WTC11 (cell line): Measurements from ENCODE around the gene GGA2. TPM values are rescaled to one million over a fixed set of nuclear protein-coding genes. Genes with fewer than 3 reads are reported as not detected.

Experiments used
- ATAC-seq: fragments of 200-7000 bp; cut with Tn5 transposase; 2 replicates; pipeline ENCODE4 v1.10.0; 2021; ENCODE audit warnings: mild to moderate bottlenecking, moderate library complexity
- CTCF ChIA-PET: fragments of 300-600 bp; sonication (Branson Sonifier 250); formaldehyde crosslinking; loops from one replicate; lab custom pipeline; 2021; ENCODE audit warnings: antibody characterized with exemption; lab: Charles Lee
- POLR2A ChIA-PET: fragments of 350-600 bp; sonication (Branson Sonifier 250); formaldehyde crosslinking; loops from one replicate; lab custom pipeline; 2021; ENCODE audit warnings: antibody characterized with exemption; lab: Charles Lee
- DNase-seq: peaks from one replicate; pipeline ENCODE4 v3.0.0; 2021; ENCODE audit warnings: low spot score
- H3K27ac Mint-ChIP-seq: 2 replicates; pipeline ENCODE4 v1.8.0; 2021; ENCODE audit warnings: mixed read lengths
- H3K27me3 Mint-ChIP-seq: 2 replicates; pipeline ENCODE4 v1.8.0; 2021; ENCODE audit warnings: low read depth, mild to moderate bottlenecking, moderate library complexity, mixed read lengths
- H3K36me3 Mint-ChIP-seq: 2 replicates; pipeline ENCODE4 v1.8.0; 2021; ENCODE audit warnings: mixed read lengths
- H3K4me1 Mint-ChIP-seq: 2 replicates; pipeline ENCODE4 v1.8.0; 2022; ENCODE audit warnings: mixed read lengths
- H3K4me3 Mint-ChIP-seq: 2 replicates; pipeline ENCODE4 v1.8.0; 2021; ENCODE audit warnings: mild to moderate bottlenecking, moderate library complexity, mixed read lengths
- H3K9me3 Mint-ChIP-seq: 2 replicates; pipeline ENCODE4 v1.8.0; 2021; ENCODE audit warnings: mixed read lengths
- E2F1 ChIP-seq: sonication (generic); formaldehyde crosslinking; IDR thresholded peaks from 2 replicates; pipeline ENCODE4 v1.8.0; 2022; ENCODE audit warnings: mild to moderate bottlenecking, missing genetic modification reagents
- FOXJ3 ChIP-seq: sonication (generic); formaldehyde crosslinking; IDR thresholded peaks from 2 replicates; pipeline ENCODE4 v1.9.0; 2021; ENCODE audit warnings: missing genetic modification reagents, mild to moderate bottlenecking, borderline replicate concordance
- GRHL2 ChIP-seq: fragments of 250-450 bp; sonication (Bioruptor Pico); IDR thresholded peaks from 2 replicates; pipeline ENCODE4 v1.8.0; 2022; ENCODE audit warnings: mild to moderate bottlenecking, moderate library complexity; ENCODE audit not compliant: insufficient replicate concordance, severe bottlenecking
- JUN ChIP-seq: sonication (generic); formaldehyde crosslinking; IDR thresholded peaks from 2 replicates; pipeline ENCODE4 v1.8.0; 2023; ENCODE audit warnings: mild to moderate bottlenecking, missing genetic modification reagents
- KAT7 ChIP-seq: sonication (generic); formaldehyde crosslinking; IDR thresholded peaks from 2 replicates; pipeline ENCODE4 v1.8.1; 2023; ENCODE audit warnings: missing genetic modification reagents, mild to moderate bottlenecking, borderline replicate concordance
- NFE2L1 ChIP-seq: sonication (generic); formaldehyde crosslinking; IDR thresholded peaks from 2 replicates; pipeline ENCODE4 v1.8.1; 2023; ENCODE audit warnings: missing genetic modification reagents
- NFYB ChIP-seq: sonication (generic); formaldehyde crosslinking; conservative IDR thresholded peaks from 2 replicates; pipeline ENCODE4 v1.8.0; 2022; ENCODE audit warnings: low read depth, missing genetic modification reagents
- OVOL2 ChIP-seq: fragments of 250-450 bp; sonication (Bioruptor Pico); IDR thresholded peaks from 2 replicates; pipeline ENCODE4 v1.9.0; 2021; ENCODE audit warnings: mild to moderate bottlenecking, borderline replicate concordance
- RELA ChIP-seq: sonication (generic); formaldehyde crosslinking; IDR thresholded peaks from 2 replicates; pipeline ENCODE4 v1.8.1; 2022; ENCODE audit warnings: missing genetic modification reagents, mild to moderate bottlenecking, borderline replicate concordance
- TCF7 ChIP-seq: sonication (generic); formaldehyde crosslinking; IDR thresholded peaks from 2 replicates; pipeline ENCODE4 v1.8.0; 2022; ENCODE audit warnings: mild to moderate bottlenecking, low read depth, missing genetic modification reagents, moderate library complexity
- TEAD1 ChIP-seq: sonication (generic); formaldehyde crosslinking; IDR thresholded peaks from 2 replicates; pipeline ENCODE4 v1.8.0; 2022; ENCODE audit warnings: mild to moderate bottlenecking, missing genetic modification reagents
- ZNF263 ChIP-seq: sonication (generic); formaldehyde crosslinking; IDR thresholded peaks from 2 replicates; pipeline ENCODE4 v1.8.1; 2022; ENCODE audit warnings: low read depth, mild to moderate bottlenecking, moderate library complexity, missing genetic modification reagents
- ZNF423 ChIP-seq: fragments of 250-450 bp; sonication (Bioruptor Pico); IDR thresholded peaks from 2 replicates; pipeline ENCODE4 v2.1.2; 2022; ENCODE audit warnings: mild to moderate bottlenecking, moderate library complexity
- total RNA-seq: library from RNA; stranded (reverse); gene quantifications from 3 replicates; pipeline ENCODE4 v1.2.3, GENCODE V29; 2021
- TF ChIP-seq, protein P1 (sequence below): fragments of 250-450 bp; sonication (Bioruptor Pico); IDR thresholded peaks from 2 replicates; pipeline ENCODE4 v2.1.2; 2022; ENCODE audit warnings: mild to moderate bottlenecking, moderate library complexity
- TF ChIP-seq, protein P2 (sequence below): sonication (generic); formaldehyde crosslinking; IDR thresholded peaks from 2 replicates; pipeline ENCODE4 v1.8.1; 2023; ENCODE audit warnings: mild to moderate bottlenecking, missing genetic modification reagents, borderline replicate concordance
- TF ChIP-seq, protein P3 (sequence below): sonication (generic); formaldehyde crosslinking; IDR thresholded peaks from 2 replicates; pipeline ENCODE4 v1.8.1; 2022; ENCODE audit warnings: missing genetic modification reagents, borderline replicate concordance
- TF ChIP-seq, protein P4 (sequence below): sonication (generic); formaldehyde crosslinking; IDR thresholded peaks from 2 replicates; pipeline ENCODE4 v1.8.0; 2023; ENCODE audit warnings: missing genetic modification reagents
- TF ChIP-seq, protein P5 (sequence below): sonication (generic); formaldehyde crosslinking; IDR thresholded peaks from 2 replicates; pipeline ENCODE4 v1.8.0; 2022; ENCODE audit warnings: missing genetic modification reagents

The GGA2 gene
- total RNA-seq, 1 experiment from 2014 or later = 107 TPM

- H3K36me3 Mint-ChIP-seq = peaks cover 91% of the 10 kb centered on the region
- TF ChIP-seq E2F1 (CRISPR knock-in tag) (no peak), TEAD1 (CRISPR knock-in tag) (no peak), FOXJ3 (CRISPR knock-in tag) (no peak), TCF7 (CRISPR knock-in tag) (no peak), ZNF423 (CRISPR knock-in tag) (no peak), NFYB (CRISPR knock-in tag) (no peak), GRHL2 (CRISPR knock-in tag) (no peak), OVOL2 (CRISPR knock-in tag) (no peak), KAT7 (CRISPR knock-in tag) (no peak), JUN (no peak)
- TF ChIP-seq, protein P1, sequence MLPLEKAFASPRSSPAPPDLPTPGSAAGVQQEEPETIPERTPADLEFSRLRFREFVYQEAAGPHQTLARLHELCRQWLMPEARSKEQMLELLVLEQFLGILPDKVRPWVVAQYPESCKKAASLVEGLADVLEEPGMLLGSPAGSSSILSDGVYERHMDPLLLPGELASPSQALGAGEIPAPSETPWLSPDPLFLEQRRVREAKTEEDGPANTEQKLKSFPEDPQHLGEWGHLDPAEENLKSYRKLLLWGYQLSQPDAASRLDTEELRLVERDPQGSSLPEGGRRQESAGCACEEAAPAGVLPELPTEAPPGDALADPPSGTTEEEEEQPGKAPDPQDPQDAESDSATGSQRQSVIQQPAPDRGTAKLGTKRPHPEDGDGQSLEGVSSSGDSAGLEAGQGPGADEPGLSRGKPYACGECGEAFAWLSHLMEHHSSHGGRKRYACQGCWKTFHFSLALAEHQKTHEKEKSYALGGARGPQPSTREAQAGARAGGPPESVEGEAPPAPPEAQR (CRISPR knock-in tag) = no peak
- TF ChIP-seq, protein P2, sequence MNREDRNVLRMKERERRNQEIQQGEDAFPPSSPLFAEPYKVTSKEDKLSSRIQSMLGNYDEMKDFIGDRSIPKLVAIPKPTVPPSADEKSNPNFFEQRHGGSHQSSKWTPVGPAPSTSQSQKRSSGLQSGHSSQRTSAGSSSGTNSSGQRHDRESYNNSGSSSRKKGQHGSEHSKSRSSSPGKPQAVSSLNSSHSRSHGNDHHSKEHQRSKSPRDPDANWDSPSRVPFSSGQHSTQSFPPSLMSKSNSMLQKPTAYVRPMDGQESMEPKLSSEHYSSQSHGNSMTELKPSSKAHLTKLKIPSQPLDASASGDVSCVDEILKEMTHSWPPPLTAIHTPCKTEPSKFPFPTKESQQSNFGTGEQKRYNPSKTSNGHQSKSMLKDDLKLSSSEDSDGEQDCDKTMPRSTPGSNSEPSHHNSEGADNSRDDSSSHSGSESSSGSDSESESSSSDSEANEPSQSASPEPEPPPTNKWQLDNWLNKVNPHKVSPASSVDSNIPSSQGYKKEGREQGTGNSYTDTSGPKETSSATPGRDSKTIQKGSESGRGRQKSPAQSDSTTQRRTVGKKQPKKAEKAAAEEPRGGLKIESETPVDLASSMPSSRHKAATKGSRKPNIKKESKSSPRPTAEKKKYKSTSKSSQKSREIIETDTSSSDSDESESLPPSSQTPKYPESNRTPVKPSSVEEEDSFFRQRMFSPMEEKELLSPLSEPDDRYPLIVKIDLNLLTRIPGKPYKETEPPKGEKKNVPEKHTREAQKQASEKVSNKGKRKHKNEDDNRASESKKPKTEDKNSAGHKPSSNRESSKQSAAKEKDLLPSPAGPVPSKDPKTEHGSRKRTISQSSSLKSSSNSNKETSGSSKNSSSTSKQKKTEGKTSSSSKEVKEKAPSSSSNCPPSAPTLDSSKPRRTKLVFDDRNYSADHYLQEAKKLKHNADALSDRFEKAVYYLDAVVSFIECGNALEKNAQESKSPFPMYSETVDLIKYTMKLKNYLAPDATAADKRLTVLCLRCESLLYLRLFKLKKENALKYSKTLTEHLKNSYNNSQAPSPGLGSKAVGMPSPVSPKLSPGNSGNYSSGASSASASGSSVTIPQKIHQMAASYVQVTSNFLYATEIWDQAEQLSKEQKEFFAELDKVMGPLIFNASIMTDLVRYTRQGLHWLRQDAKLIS (CRISPR knock-in tag) = no peak
- TF ChIP-seq, protein P3, sequence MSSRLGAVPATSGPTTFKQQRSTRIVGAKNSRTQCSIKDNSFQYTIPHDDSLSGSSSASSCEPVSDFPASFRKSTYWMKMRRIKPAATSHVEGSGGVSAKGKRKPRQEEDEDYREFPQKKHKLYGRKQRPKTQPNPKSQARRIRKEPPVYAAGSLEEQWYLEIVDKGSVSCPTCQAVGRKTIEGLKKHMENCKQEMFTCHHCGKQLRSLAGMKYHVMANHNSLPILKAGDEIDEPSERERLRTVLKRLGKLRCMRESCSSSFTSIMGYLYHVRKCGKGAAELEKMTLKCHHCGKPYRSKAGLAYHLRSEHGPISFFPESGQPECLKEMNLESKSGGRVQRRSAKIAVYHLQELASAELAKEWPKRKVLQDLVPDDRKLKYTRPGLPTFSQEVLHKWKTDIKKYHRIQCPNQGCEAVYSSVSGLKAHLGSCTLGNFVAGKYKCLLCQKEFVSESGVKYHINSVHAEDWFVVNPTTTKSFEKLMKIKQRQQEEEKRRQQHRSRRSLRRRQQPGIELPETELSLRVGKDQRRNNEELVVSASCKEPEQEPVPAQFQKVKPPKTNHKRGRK = no peak
- TF ChIP-seq, protein P4, sequence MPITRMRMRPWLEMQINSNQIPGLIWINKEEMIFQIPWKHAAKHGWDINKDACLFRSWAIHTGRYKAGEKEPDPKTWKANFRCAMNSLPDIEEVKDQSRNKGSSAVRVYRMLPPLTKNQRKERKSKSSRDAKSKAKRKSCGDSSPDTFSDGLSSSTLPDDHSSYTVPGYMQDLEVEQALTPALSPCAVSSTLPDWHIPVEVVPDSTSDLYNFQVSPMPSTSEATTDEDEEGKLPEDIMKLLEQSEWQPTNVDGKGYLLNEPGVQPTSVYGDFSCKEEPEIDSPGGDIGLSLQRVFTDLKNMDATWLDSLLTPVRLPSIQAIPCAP (CRISPR knock-in tag) = no peak
- POLR2A ChIA-PET = no interaction called here
- ATAC-seq (no peak), DNase-seq (no peak)
- H3K9me3 Mint-ChIP-seq = no peaks in the 10 kb centered on the region
- H3K4me3 Mint-ChIP-seq = no peak overlapping the region
- CTCF ChIA-PET = no interaction called here
- H3K27ac Mint-ChIP-seq = no peak overlapping the region; the same call in 1 of the 2 replicates
- no peaks in the 10 kb centered on the region for H3K27me3 Mint-ChIP-seq
- no peaks in the 10 kb centered on the region for H3K4me1 Mint-ChIP-seq
These were observed 31.7 kb downstream of the GGA2 start for GRCh38 chr16:23478566-23478965.

DNA sequence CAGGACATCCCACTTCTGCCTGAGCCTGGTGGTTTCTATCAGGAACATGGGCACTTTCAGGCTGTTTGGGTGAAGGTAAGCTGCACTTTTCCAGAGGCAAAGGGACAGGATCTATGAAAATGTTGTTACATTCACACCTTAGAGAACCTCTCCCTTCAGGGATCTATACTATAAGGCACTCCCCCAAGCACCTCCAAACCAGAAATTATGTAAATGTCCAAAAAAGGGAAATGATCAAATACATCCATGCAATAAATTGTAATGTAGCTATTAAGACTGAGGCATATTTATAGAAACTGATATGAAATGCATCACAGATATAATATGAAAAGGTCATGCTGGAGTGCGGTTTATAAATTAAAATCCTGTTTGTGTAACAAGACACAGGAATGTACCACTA, 34.0 kb downstream of the GGA2 start:
- no peak overlapping the region for H3K4me3 Mint-ChIP-seq
- ChIA-PET POLR2A (no interaction called here), CTCF (no interaction called here)
- no peak for ATAC-seq
- H3K27me3 Mint-ChIP-seq = no peaks in the 10 kb centered on the region
- H3K27ac Mint-ChIP-seq = no peak overlapping the region
- TF ChIP-seq NFE2L1 (CRISPR knock-in tag) = no peak
- TF ChIP-seq, protein P5, sequence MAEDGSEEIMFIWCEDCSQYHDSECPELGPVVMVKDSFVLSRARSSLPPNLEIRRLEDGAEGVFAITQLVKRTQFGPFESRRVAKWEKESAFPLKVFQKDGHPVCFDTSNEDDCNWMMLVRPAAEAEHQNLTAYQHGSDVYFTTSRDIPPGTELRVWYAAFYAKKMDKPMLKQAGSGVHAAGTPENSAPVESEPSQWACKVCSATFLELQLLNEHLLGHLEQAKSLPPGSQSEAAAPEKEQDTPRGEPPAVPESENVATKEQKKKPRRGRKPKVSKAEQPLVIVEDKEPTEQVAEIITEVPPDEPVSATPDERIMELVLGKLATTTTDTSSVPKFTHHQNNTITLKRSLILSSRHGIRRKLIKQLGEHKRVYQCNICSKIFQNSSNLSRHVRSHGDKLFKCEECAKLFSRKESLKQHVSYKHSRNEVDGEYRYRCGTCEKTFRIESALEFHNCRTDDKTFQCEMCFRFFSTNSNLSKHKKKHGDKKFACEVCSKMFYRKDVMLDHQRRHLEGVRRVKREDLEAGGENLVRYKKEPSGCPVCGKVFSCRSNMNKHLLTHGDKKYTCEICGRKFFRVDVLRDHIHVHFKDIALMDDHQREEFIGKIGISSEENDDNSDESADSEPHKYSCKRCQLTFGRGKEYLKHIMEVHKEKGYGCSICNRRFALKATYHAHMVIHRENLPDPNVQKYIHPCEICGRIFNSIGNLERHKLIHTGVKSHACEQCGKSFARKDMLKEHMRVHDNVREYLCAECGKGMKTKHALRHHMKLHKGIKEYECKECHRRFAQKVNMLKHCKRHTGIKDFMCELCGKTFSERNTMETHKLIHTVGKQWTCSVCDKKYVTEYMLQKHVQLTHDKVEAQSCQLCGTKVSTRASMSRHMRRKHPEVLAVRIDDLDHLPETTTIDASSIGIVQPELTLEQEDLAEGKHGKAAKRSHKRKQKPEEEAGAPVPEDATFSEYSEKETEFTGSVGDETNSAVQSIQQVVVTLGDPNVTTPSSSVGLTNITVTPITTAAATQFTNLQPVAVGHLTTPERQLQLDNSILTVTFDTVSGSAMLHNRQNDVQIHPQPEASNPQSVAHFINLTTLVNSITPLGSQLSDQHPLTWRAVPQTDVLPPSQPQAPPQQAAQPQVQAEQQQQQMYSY (CRISPR knock-in tag) = no peak
- no peak for TF ChIP-seq RELA (CRISPR knock-in tag)
- no peak for TF ChIP-seq ZNF263 (CRISPR knock-in tag)
- TF ChIP-seq, all 79 proteins: peak for 0
- Mint-ChIP-seq H3K9me3 (no peaks in the 10 kb centered on the region), H3K4me1 (no peaks in the 10 kb centered on the region), H3K36me3 (peaks cover 70% of the 10 kb centered on the region)
- DNase-seq = no peak
